ENCODE data around the gene MFN2. TPM values are rescaled to one million over a fixed set of nuclear protein-coding genes. Genes with fewer than 3 reads are reported as not detected.

Gene MFN2
- total RNA-seq, 2 donors from 2014 or later = 367 to 466 TPM

DNA sequence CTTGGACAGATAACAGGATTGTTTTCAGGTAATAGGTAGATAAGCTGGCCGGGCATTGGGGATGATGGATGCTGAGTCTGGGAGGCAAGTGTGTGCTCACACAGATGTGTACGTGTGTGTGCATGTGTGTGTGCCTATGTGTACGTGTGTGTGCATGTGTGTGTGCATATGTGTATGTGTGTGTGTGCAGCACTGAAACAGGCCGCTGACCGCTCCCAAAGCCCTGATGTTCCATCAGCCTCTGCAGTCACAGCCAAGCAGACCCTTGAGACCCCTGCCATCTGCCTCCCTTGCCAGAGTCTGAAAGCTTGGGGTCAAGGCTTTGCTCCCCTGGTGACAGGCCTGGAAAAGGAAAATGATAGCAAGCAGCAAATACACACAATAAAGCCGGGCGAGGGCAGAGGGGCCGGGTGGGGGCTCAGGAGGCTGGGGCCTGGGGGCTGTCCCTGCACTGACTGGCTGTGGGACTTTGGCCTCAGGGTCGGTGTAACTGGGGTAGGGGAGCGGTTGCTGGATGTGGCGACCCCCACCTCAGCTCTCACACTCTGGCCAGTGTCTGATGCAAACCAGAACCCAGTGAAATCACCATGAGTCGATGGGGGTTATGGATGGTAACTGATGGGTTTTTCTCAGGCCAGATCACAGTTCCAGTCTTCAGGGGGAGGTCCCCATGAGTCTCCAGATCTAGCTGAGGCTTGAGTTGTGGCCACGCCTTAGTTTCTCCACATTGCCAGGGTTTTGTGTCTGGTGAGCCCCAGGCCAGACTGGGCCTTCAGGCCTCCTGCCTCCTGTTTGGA is 73.7 kb downstream of the MFN2 start:
- Histone ChIP-seq H3K27me3 (no peaks in the 10 kb centered on the region), H3K9me3 (no peaks in the 10 kb centered on the region), H3K27ac (peak overlapping the region in 1 of 2 donors; percentile 57), H3K4me3 (no peak overlapping the region), H3K4me1 (peaks cover 0 to 22% of the 10 kb centered on the region in 2 donors), H3K36me3 (no peaks in the 10 kb centered on the region)
- no peak for DNase-seq (ENCODE audit: low spot score)
- TF ChIP-seq, protein P1, sequence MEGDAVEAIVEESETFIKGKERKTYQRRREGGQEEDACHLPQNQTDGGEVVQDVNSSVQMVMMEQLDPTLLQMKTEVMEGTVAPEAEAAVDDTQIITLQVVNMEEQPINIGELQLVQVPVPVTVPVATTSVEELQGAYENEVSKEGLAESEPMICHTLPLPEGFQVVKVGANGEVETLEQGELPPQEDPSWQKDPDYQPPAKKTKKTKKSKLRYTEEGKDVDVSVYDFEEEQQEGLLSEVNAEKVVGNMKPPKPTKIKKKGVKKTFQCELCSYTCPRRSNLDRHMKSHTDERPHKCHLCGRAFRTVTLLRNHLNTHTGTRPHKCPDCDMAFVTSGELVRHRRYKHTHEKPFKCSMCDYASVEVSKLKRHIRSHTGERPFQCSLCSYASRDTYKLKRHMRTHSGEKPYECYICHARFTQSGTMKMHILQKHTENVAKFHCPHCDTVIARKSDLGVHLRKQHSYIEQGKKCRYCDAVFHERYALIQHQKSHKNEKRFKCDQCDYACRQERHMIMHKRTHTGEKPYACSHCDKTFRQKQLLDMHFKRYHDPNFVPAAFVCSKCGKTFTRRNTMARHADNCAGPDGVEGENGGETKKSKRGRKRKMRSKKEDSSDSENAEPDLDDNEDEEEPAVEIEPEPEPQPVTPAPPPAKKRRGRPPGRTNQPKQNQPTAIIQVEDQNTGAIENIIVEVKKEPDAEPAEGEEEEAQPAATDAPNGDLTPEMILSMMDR (IDR thresholded peaks at IDR 0.05) = no peak

DNA sequence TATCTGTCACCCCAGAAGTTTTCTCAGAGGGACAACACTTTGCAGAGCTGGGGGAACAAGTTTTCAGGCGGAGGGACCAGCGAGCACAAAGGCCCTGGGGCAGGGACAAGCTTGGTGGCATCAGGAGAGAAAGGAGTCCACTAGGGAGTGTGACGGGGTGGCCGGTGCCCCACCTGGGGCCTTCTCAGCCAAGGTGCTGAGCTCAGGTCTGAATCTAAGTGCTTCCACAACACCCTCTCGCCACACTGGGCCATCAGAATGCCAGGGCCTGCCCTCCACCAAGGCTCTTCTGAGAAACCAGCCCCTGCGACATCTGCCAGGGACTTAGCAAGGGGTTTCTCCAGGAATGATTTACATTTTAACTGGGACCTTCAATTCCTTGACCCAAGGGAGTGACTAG is 75.0 kb downstream of the MFN2 start:
- H3K4me1 ChIP-seq = peaks cover 0 to 22% of the 10 kb centered on the region in 2 donors
- no peak overlapping the region for H3K4me3 ChIP-seq
- no peak overlapping the region for H3K27ac ChIP-seq
- no peaks in the 10 kb centered on the region for H3K27me3 ChIP-seq
- TF ChIP-seq, protein P1 (IDR thresholded peaks at IDR 0.05) = no peak
- no peaks in the 10 kb centered on the region for H3K36me3 ChIP-seq
- no peak for DNase-seq (ENCODE audit: low spot score)
- no peaks in the 10 kb centered on the region for H3K9me3 ChIP-seq

DNA sequence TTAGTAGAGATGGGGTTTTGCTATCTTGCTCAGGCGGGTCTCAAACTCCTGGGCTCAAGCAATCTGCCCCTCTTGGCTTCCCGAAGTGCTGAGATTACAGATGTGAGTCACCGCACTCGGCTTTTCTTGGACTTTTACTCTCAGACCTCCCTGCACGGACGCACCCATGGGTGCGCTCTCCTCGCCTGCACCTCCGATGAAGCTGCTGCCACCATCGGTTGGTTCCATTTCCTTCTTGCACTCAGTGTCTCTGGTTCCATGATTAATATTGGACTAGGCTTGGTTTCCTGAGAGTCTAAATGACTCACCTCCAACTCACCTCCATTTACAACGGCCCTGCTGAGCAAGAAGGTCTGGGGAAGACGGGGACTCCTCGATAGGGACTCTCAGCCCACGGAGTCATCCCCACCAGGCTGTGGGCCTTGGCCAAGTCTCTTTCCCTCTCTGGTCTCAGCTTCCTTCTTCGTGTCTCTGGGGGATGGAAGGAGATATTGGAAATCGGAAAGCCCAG is 76.1 kb downstream of the MFN2 start:
- H3K9me3 ChIP-seq = no peaks in the 10 kb centered on the region
- TF ChIP-seq, protein P1 (IDR thresholded peaks at IDR 0.05) = no peak

DNA sequence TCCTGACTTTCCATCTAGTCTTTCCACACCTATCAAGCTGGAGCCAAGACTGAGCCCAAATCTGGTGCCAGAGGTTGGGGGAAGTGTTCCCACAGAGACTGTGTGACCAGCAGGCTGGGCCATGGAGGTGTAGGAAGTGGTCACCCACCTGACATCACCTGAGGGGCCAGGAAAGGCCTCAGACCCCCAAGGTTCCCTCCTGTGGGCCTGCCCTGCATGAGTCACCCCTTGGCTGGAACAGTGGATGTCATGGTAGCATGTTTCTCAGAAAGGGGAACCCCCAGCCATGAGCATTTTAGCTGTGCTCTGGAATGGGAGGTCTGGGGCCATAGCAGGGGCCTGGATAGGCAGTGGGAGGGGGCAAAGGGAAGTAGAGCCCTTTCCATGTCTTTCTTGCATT is 77.1 kb downstream of the MFN2 start:
- H3K27me3 ChIP-seq = no peaks in the 10 kb centered on the region
- H3K4me1 ChIP-seq = peaks cover 0 to 13% of the 10 kb centered on the region in 2 donors
- H3K4me3 ChIP-seq = no peak overlapping the region
- DNase-seq (ENCODE audit: low spot score) = no peak
- H3K9me3 ChIP-seq = no peaks in the 10 kb centered on the region
- H3K36me3 ChIP-seq = no peaks in the 10 kb centered on the region
- H3K27ac ChIP-seq = no peak overlapping the region
- TF ChIP-seq, protein P1 (IDR thresholded peaks at IDR 0.05) = no peak

More for the DNA sequence above, 76.1 kb downstream of the MFN2 start:
- Histone ChIP-seq H3K4me3 (no peak overlapping the region), H3K27me3 (no peaks in the 10 kb centered on the region), H3K27ac (no peak overlapping the region), H3K36me3 (no peaks in the 10 kb centered on the region), H3K4me1 (peaks cover 0 to 22% of the 10 kb centered on the region in 2 donors)
- no peak for DNase-seq (ENCODE audit: low spot score)

DNA sequence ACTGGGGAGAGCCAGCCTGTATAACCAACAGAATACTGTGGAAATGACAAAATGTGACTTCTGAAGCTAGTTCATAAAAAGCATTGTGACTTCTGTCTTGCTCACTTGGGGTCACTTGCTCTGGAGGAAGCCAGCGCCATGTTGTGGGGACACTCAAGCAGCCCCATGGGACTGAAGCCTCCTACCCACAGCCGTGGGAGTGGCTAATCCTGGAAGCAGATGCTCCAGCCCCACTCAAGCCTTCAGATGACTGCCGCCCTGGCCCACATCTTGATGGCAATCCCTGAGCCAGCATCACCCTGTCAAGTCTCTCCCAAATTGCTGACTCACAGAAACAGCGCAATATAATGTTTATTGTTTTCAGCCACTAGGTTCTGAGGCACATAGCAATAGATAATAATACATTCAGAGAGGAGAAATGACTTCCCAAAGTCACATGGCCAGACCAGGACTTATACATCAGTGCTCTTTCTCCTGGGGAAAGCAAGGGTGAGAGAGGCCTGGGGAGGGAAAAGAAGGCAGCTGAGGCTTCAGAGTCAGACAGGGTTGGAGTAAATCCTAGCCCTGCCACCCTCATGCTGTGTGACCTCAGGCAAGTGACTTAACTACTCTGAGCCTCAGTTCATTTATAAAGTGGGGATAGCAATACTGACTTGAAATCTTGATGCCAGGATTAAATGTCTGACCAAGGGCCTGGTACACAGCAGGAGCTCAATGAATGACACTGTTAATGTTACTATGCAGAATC is 77.9 kb downstream of the MFN2 start:
- no peak for DNase-seq (ENCODE audit: low spot score)
- H3K27ac ChIP-seq = no peak overlapping the region
- TF ChIP-seq, protein P1 (IDR thresholded peaks at IDR 0.05) = no peak
- H3K9me3 ChIP-seq = no peaks in the 10 kb centered on the region
- H3K4me1 ChIP-seq = peaks cover 0 to 9% of the 10 kb centered on the region in 2 donors
- H3K36me3 ChIP-seq = no peaks in the 10 kb centered on the region
- no peak overlapping the region for H3K4me3 ChIP-seq
- H3K27me3 ChIP-seq = peaks cover 0 to 3% of the 10 kb centered on the region in 2 donors
